LNCAP (cell line): ENCODE data around the gene HOXB4.

Experiments
- TF ChIP-seq, protein P1 (sequence below): fragments of 450-650 bp; IDR thresholded peaks from 2 replicates; pipeline ENCODE4 v1.5.1; 2017; ENCODE audit warnings: mild to moderate bottlenecking

Gene HOXB4

DNA sequence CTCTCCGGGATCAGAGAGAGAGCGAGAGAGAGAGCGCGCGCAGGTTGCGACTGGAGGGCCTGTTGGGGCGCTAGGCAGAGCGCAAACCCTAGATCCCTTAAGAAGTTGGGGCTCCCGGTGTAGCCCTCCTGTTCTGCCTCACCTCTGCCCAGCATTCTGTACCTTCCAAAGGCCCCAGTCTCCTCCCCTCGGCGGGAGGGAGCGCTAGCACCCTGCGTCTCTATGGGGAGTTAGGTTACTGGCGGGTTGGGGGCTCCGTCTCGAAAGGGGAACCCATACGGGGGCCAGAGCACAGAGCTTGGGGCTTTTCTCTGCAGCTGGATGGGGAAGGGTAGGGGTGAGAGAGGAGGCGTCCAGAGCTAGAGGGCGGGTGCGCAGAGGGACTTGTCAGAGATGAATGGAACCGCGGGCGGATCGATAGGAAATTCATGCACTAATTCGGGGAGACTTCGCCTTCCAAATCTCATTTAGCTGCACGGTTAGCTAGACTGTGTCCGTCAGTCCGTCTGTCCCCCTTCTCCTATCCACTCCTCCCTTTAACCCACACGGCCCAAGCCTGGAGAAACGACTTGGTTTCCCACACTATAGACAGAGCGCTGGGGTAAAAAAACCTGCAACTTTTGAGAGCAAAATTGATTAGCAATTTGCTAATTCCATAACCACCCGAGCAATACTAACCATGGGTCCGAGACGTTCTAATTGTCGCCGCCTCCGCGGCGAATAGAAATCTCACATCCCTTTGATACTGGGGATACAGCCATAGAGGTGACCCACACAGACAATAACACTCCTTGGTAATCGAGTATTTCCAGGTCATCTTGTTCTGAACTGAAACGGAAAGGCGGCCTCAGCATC is 693 bp upstream of the HOXB4 start:
- TF ChIP-seq, protein P1, sequence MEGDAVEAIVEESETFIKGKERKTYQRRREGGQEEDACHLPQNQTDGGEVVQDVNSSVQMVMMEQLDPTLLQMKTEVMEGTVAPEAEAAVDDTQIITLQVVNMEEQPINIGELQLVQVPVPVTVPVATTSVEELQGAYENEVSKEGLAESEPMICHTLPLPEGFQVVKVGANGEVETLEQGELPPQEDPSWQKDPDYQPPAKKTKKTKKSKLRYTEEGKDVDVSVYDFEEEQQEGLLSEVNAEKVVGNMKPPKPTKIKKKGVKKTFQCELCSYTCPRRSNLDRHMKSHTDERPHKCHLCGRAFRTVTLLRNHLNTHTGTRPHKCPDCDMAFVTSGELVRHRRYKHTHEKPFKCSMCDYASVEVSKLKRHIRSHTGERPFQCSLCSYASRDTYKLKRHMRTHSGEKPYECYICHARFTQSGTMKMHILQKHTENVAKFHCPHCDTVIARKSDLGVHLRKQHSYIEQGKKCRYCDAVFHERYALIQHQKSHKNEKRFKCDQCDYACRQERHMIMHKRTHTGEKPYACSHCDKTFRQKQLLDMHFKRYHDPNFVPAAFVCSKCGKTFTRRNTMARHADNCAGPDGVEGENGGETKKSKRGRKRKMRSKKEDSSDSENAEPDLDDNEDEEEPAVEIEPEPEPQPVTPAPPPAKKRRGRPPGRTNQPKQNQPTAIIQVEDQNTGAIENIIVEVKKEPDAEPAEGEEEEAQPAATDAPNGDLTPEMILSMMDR: no peak

DNA sequence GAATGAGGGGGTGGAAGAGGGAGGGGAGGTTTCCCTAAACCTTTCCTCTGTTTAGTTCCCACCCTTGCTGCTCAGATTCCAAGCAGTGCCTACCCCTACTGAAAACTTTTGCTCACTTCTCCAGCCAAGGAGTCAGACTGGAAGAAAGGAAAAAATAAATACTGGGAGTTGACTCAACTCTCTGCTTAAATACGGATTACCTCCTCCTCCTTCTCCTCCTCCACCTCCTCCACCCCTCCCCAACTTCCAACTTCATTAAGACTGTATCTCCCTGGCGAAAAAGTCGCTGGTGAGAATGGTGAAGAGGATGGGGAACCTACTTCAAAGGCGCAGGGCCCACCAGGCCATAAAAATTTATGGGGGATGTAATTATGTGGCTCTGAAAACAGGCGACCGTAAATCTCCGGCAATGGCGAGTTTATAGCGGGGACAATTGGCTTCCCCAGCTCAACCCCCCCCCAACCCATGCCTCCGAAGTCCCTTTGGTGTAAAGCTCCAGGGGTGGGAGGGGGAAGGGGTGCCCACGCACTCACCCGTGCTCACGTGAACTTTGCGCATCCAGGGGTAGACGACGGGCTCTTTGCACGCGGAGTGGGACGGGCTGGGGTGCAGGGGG is 712 bp downstream of the HOXB4 start:
- TF ChIP-seq, protein P1: no peak

DNA sequence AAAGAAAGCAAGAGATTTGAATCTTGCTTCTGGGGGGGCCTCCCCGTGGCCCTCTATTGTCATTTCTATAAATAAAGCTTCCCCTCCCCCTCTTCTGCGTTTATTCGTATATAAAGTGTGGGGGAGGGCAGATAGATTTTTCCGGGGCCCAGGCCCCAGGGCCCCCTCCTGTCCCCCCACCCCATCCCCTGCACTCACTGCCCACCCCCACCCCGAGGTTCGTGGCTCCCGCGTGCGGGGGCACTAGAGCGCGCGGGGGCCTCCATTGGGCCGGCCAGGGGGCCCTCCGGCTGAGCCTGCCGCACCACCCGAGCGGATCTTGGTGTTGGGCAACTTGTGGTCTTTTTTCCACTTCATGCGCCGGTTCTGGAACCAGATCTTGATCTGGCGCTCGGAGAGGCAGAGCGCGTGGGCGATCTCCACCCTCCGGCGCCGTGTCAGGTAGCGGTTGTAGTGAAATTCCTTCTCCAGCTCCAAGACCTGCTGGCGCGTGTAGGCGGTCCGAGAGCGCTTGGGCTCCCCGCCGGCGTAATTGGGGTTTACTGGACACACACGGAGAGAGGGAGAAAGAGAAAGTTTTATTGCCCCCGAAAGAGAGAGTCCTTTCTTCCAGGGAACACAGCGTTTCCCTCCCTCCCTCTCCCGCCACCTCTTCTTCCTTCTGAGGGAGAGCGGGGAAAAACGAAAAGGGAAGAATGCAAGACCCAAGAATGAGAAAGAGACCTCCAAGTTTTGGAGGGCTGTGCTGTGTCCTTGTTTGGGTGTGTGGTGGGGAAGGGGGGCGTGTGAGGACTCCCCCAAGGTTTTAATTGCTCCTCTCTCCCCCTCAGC is 1.5 kb downstream of the HOXB4 start:
- TF ChIP-seq, protein P1: no peak

DNA sequence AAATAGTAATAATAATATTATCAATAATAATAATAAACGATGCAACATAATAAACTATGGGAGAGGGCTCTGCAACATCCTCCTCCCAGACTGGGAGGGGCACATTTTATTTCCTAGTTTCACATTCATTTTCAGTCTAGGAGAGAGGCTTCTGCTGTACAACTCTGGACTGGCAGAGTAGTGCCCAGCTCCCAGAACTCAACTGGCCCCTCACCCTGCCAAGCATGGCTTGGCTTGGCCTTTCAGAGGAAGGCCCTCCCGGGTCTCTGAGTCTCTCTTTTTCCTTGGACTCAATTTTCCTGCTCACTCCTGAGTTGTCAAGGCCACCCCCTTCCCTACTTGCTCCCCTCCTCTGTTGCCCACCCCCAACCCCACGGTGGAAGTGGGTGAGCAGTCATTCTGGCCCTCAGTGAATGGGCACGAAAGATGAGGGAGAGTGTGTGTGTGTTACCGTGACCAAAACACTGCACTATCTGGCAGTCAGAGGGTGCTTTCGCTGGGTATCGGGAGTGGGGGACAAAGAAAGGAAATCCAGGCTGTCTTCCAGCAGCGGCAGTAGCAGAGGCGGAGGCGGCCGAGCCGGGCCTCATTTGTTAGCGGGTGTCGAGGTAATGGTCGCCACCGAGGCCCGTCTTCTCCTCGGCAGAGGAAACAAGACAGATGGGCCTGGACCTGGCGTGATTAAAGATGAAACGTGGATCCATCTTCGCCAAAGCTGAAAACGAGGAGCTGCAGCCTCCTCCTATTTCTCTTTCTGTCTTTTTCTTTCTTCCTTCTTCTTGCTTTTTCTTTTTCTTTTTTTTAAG is 2.3 kb downstream of the HOXB4 start:
- TF ChIP-seq, protein P1: no peak

DNA sequence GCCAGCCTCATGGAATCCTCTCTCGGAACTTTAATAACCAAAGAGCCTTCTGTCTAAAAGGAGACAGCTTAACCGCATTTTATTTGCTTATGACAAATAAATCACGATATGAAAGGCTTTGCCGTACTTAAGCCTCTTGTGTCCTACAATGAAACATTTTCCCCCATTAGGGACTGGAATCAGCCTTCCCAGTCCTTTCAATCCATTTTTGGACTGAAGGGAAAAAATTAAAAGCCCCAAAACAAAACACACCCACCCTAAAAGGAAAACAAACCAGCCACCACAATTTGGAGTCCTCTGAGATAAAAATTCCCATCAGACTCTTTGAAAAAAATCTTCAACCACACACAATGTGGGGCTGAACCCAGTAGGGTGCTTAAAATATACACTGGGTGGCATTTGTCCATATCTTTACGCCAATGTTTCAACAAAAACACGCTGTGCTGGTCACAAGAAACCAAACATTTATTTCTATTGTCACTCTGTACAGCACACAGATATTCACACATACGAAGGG is 3.0 kb downstream of the HOXB4 start:
- TF ChIP-seq, protein P1: no peak

DNA sequence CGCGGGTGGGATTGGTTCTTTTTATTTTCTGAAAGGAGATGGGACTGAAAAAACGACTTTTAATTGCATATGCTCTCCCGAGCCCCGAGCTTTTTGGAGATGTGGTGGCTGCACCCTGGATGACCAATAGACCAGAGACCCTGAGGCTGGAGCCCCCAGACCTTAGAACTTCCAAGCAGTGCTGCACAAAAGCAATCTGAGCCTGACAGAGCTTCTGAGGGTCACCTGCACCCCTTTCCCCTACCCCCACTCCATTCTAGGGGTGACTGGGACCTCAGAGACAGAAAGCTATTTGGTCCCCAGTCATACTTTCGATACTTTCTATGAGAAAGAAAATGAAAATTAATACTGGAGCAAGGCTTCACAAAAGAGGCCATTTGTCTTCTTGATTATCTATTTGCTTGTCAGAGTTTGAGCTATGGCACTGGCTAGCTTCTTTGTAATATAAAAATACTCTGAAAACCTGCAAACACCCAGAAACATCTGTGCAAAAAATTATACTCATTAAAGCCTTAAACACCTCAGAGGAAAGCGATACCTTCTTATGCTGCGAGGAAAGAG is 3.6 kb downstream of the HOXB4 start:
- TF ChIP-seq, protein P1: no peak
